Right atrium auricular region (tissue), 2 donors: ENCODE results near the gene RBM26. TPM values are rescaled to one million over a fixed set of nuclear protein-coding genes. Genes with fewer than 3 reads are reported as not detected.

ENCODE experiments used
- DNase-seq: peaks from one replicate; pipeline ENCODE4 v3.0.0-alpha.2; 2019; ENCODE audit warnings: low spot score
- H3K27ac ChIP-seq, 2 donors: fragments of 200-600 bp; sonication (generic); 1 replicate in 1 of 2; 2 replicates in 1 of 2; pipeline ENCODE4 v1.5.1; 2016 to 2019
- H3K27me3 ChIP-seq, 2 donors: fragments of 200-600 bp; sonication (generic); one replicate each; pipeline versions ENCODE4 v1.5.1 to v1.6.0; 2017 to 2019
- H3K36me3 ChIP-seq: fragments of 200-600 bp; sonication (generic); one replicate; pipeline ENCODE4 v1.5.1; 2016
- H3K4me1 ChIP-seq, 2 donors: fragments of 200-600 bp; sonication (generic); one replicate each; pipeline versions ENCODE4 v1.5.1 to v1.6.0; 2017 to 2019
- H3K4me3 ChIP-seq, 2 donors: fragments of 200-600 bp; sonication (generic); 1 replicate in 1 of 2; 2 replicates in 1 of 2; pipeline ENCODE4 v1.5.1; 2017 to 2019; ENCODE audit warnings: mild to moderate bottlenecking in 1 of 2, moderate library complexity in 1 of 2
- H3K9me3 ChIP-seq, 2 donors: fragments of 200-600 bp; sonication (generic); one replicate each; pipeline ENCODE4 v1.5.1; 2019
- CTCF ChIP-seq, 2 donors: fragments of 200-600 bp; sonication (generic); IDR thresholded peaks; one replicate each; pipeline ENCODE4 v1.5.1; 2019; ENCODE audit warnings: antibody characterized with exemption in 2 of 2
- total RNA-seq, 2 donors: library from RNA; depleted of rRNA; stranded (reverse); fragments of >200 nt; gene quantifications; one replicate each; pipeline ENCODE4 v1.1.0, GENCODE V29; 2016

Gene RBM26
- total RNA-seq, 2 donors from 2014 or later: 19.0 to 19.1 TPM

- Histone ChIP-seq H3K4me1 (no peaks in the 10 kb centered on the region), H3K27me3 (no peaks in the 10 kb centered on the region), H3K9me3 (no peaks in the 10 kb centered on the region), H3K36me3 (no peaks in the 10 kb centered on the region), H3K27ac (no peak overlapping the region), H3K4me3 (no peak overlapping the region)
- no peak for TF ChIP-seq CTCF (IDR thresholded peaks at IDR 0.05)
- DNase-seq: no peak
These were observed 23.3 kb upstream of the RBM26 start for GRCh38 chr13:79429309-79429708.

- no peak overlapping the region for H3K27ac ChIP-seq
- no peaks in the 10 kb centered on the region for H3K9me3 ChIP-seq
- no peaks in the 10 kb centered on the region for H3K4me1 ChIP-seq
- TF ChIP-seq CTCF (IDR thresholded peaks at IDR 0.05): no peak
- H3K36me3 ChIP-seq: no peaks in the 10 kb centered on the region
- H3K4me3 ChIP-seq: no peak overlapping the region
- DNase-seq: no peak
- no peaks in the 10 kb centered on the region for H3K27me3 ChIP-seq
These were observed 21.8 kb upstream of the RBM26 start for GRCh38 chr13:79427883-79428282.

- H3K36me3 ChIP-seq: no peaks in the 10 kb centered on the region
- H3K27ac ChIP-seq: no peak overlapping the region
- TF ChIP-seq CTCF (IDR thresholded peaks at IDR 0.05): no peak
These were observed 21.2 kb upstream of the RBM26 start for GRCh38 chr13:79427265-79427664.

GRCh38 chr13:79423801-79424642, 18.0 kb upstream of the RBM26 start:
- Histone ChIP-seq H3K9me3 (no peaks in the 10 kb centered on the region), H3K4me3 (no peak overlapping the region), H3K36me3 (no peaks in the 10 kb centered on the region), H3K4me1 (no peaks in the 10 kb centered on the region), H3K27ac (no peak overlapping the region), H3K27me3 (no peaks in the 10 kb centered on the region)
- TF ChIP-seq CTCF (IDR thresholded peaks at IDR 0.05): peak; percentile 32 to 77
- no peak for DNase-seq

More at GRCh38 chr13:79427265-79427664, 21.2 kb upstream of the RBM26 start:
- Histone ChIP-seq H3K9me3 (no peaks in the 10 kb centered on the region), H3K4me3 (no peak overlapping the region), H3K27me3 (no peaks in the 10 kb centered on the region), H3K4me1 (no peaks in the 10 kb centered on the region)
- DNase-seq: no peak

- no peak overlapping the region for H3K4me3 ChIP-seq
- no peaks in the 10 kb centered on the region for H3K4me1 ChIP-seq
- TF ChIP-seq CTCF (IDR thresholded peaks at IDR 0.05): no peak
- no peak for DNase-seq
- no peaks in the 10 kb centered on the region for H3K36me3 ChIP-seq
- no peak overlapping the region for H3K27ac ChIP-seq
- no peaks in the 10 kb centered on the region for H3K9me3 ChIP-seq
- H3K27me3 ChIP-seq: no peaks in the 10 kb centered on the region
These were observed 17.3 kb upstream of the RBM26 start for GRCh38 chr13:79423340-79423739.

GRCh38 chr13:79419365-79419764, 13.3 kb upstream of the RBM26 start:
- H3K27ac ChIP-seq: no peak overlapping the region
- H3K9me3 ChIP-seq: no peaks in the 10 kb centered on the region
- H3K27me3 ChIP-seq: no peaks in the 10 kb centered on the region
- H3K36me3 ChIP-seq: no peaks in the 10 kb centered on the region
- no peak for TF ChIP-seq CTCF (IDR thresholded peaks at IDR 0.05)
- H3K4me1 ChIP-seq: no peaks in the 10 kb centered on the region
- no peak overlapping the region for H3K4me3 ChIP-seq
- DNase-seq: no peak
